GM12878 (cell line): ENCODE measurements around the gene KLHL24. TPM values are rescaled to one million over a fixed set of nuclear protein-coding genes. Genes with fewer than 3 reads are reported as not detected.

Source experiments
- ATAC-seq: fragments of 200-7000 bp; cut with Tn5 transposase; 3 replicates; pipeline ENCODE4 v1.9.1; 2020; ENCODE audit warnings: mild to moderate bottlenecking, moderate library complexity
- BruUV-seq: library from RNA; stranded (reverse); fragments of 400-500 nt; replicated peaks from 2 replicates; lab custom pipeline; 2021; lab: Mats Ljungman, UMichigan
- CTCF ChIA-PET: fragments of 300-600 bp; sonication (Branson Sonifier 250); formaldehyde crosslinking; extraction: SDS; loops from one replicate; lab custom pipeline; 2021; ENCODE audit warnings: inconsistent platforms; lab: Yijun Ruan, JAX
- POLR2A ChIA-PET: fragments of 350-600 bp; formaldehyde crosslinking; extraction: SDS; loops from one replicate; lab custom pipeline; 2021; ENCODE audit warnings: inconsistent platforms; lab: Charles Lee
- RAD21 ChIA-PET: fragments of 300-600 bp; sonication (Branson Sonifier 250); formaldehyde crosslinking; loops from one replicate; lab custom pipeline; 2023; ENCODE audit warnings: antibody characterized with exemption; ENCODE audit not compliant: unreplicated experiment; lab: Charles Lee
- SMC1A ChIA-PET: fragments of 300-600 bp; sonication (Branson Sonifier 250); formaldehyde crosslinking; loops from one replicate; lab custom pipeline; 2023; ENCODE audit not compliant: unreplicated experiment, uncharacterized antibody; lab: Charles Lee
- DNase-seq: peaks from one replicate; pipeline ENCODE4 v3.0.0-alpha.2; 2011; ENCODE audit warnings: low read depth, low spot score
- FAIRE-seq: peaks from 3 replicates; lab custom pipeline; 2011; peaks lifted over from hg19 to GRCh38; lab: Jason Lieb, UNC
- H2AFZ ChIP-seq: 2 replicates; pipeline ENCODE4 v1.6.0; 2011; ENCODE audit warnings: low read depth, low read length, control low read depth; ENCODE audit not compliant: control insufficient read depth
- H3K27ac ChIP-seq: 2 replicates; pipeline ENCODE4 v1.5.1; 2011; ENCODE audit warnings: control low read depth; ENCODE audit not compliant: control insufficient read depth, insufficient read depth
- H3K27me3 ChIP-seq, 2 experiments: replicated peaks in 1 of 2; 2 replicates each; pipeline versions ENCODE4 v1.6.0 to v1.6.1; 2011; ENCODE audit warnings: low read length in 1 of 2; ENCODE audit not compliant: control insufficient read depth in 2 of 2, insufficient read depth in 2 of 2
- H3K36me3 ChIP-seq, 2 experiments: 2 replicates each; pipeline ENCODE4 v1.5.1; 2011; ENCODE audit warnings: low read length in 1 of 2; ENCODE audit not compliant: control insufficient read depth in 2 of 2, insufficient read depth in 2 of 2
- H3K4me1 ChIP-seq: 2 replicates; pipeline ENCODE4 v1.6.1; 2011; ENCODE audit warnings: mild to moderate bottlenecking, low read length, moderate library complexity, mixed read lengths; ENCODE audit not compliant: control insufficient read depth, insufficient read depth
- H3K4me2 ChIP-seq: 2 replicates; pipeline ENCODE4 v1.6.0; 2011; ENCODE audit warnings: control low read depth; ENCODE audit not compliant: control insufficient read depth, insufficient read depth
- H3K4me3 ChIP-seq: fragments of 200-600 bp; sonication (generic); 2 replicates; pipeline ENCODE4 v1.5.1; 2016
- H3K79me2 ChIP-seq: 2 replicates; pipeline ENCODE4 v1.6.0; 2011; ENCODE audit warnings: low read length; ENCODE audit not compliant: control insufficient read depth, insufficient read depth
- H3K9ac ChIP-seq: 2 replicates; pipeline ENCODE4 v1.8.0; 2011; ENCODE audit warnings: low read length, control low read depth, mixed read lengths; ENCODE audit not compliant: control insufficient read depth, insufficient read depth
- H3K9me3 ChIP-seq: replicated peaks from 3 replicates; pipeline ENCODE4 v1.5.1; 2011; ENCODE audit warnings: mild to moderate bottlenecking, low read length; ENCODE audit not compliant: control insufficient read depth, insufficient read depth
- H4K20me1 ChIP-seq: 2 replicates; pipeline ENCODE4 v1.6.0; 2011; ENCODE audit not compliant: control insufficient read depth, insufficient read depth
- BACH1 ChIP-seq: fragments of 450-650 bp; IDR thresholded peaks from 2 replicates; pipeline ENCODE4 v1.6.1; 2017; ENCODE audit warnings: mild to moderate bottlenecking, borderline replicate concordance
- IRF4 ChIP-seq: IDR thresholded peaks from 2 replicates; pipeline ENCODE4 v1.6.1; 2011; ENCODE audit warnings: low read depth, low read length
- MYB ChIP-seq: fragments of 150-350 bp; IDR thresholded peaks from 2 replicates; pipeline ENCODE4 v1.6.1; 2014; ENCODE audit warnings: mild to moderate bottlenecking, low read depth, low read length, borderline replicate concordance
- NR2F1 ChIP-seq: fragments of 450-650 bp; conservative IDR thresholded peaks from 2 replicates; pipeline ENCODE4 v1.6.1; 2017; ENCODE audit warnings: mild to moderate bottlenecking
- PAX8 ChIP-seq: fragments of 450-650 bp; IDR thresholded peaks from 2 replicates; pipeline ENCODE4 v1.6.1; 2017; ENCODE audit warnings: mild to moderate bottlenecking, moderate library complexity
- TBL1XR1 ChIP-seq: IDR thresholded peaks from 2 replicates; pipeline ENCODE4 v1.6.1; 2012; ENCODE audit warnings: low read depth, low read length, improper control_type of control experiment
- ZNF274 ChIP-seq: IDR thresholded peaks from one replicate; pipeline ENCODE4 v1.8.0; 2011; ENCODE audit not compliant: insufficient read length, insufficient read depth
- WGBS: methylation state at CpG from one replicate; pipeline ENCODE4 v1.1.6; 2016; ENCODE audit warnings: low lambda C conversion rate; ENCODE audit not compliant: insufficient replicate concordance, insufficient coverage; ENCODE audit errors: missing lambda C conversion rate; 5-methylcytosine and 5-hydroxymethylcytosine counted together
- in situ Hi-C: fragments of 300-500 bp; cut with MboI; formaldehyde crosslinking; loops from 9 replicates; pipeline ENCODE4 v1.14.3; 2018; ENCODE audit warnings: mixed read lengths
- intact Hi-C: fragments of 100-400 bp; cut with micrococcal nuclease; formaldehyde crosslinking; loops from one replicate; pipeline ENCODE4 v1.14.2; 2022; ENCODE audit not compliant: unreplicated experiment
- polyA plus RNA-seq, 11 experiments: library from polyadenylated mRNA; depleted of rRNA in 4 of 11; unstranded in 6 of 11; stranded (reverse) in 5 of 11; fragments of >200 nt; fragmentation: Nextera tagmentation in 4 of 11; fragmentation: Illumina TruSeq in 1 of 11; extraction: Ambion mirVana in 4 of 11; extraction: Trizol in 1 of 11; gene quantifications; 1 replicate in 1 of 11; 2 replicates in 10 of 11; pipeline versions ENCODE4 v1.2.1 to v1.2.3, GENCODE V29; 2011 to 2016; ENCODE audit warnings: inconsistent platforms in 2 of 11, missing spikeins in 2 of 11, low read depth in 1 of 11
- total RNA-seq, 4 experiments: library from RNA; depleted of rRNA in 3 of 4; stranded (reverse); fragments of >200 nt in 3 of 4; fragmentation: Illumina TruSeq in 1 of 4; extraction: Trizol in 1 of 4; gene quantifications; 2 replicates each; pipeline versions ENCODE4 v1.2.1 to v1.2.3, GENCODE V29; 2013 to 2021
- TF ChIP-seq, protein P1 (sequence below): fragments of 450-650 bp; IDR thresholded peaks from 2 replicates; pipeline ENCODE4 v1.6.1; 2016; ENCODE audit warnings: mild to moderate bottlenecking
- TF ChIP-seq, protein P2 (sequence below): fragments of 450-650 bp; IDR thresholded peaks from 2 replicates; pipeline ENCODE4 v1.6.1; 2014; ENCODE audit warnings: mild to moderate bottlenecking

Gene KLHL24
- total and polyA plus RNA-seq, 10 of the 15 experiments (the other 5 are each of a cell fraction or from before 2014, with no cell fraction given), result 0.91 to 24.3 (median 5.3) TPM

- Histone ChIP-seq H3K27me3 (peaks cover 0 to 5% of the 10 kb centered on the region in 2 experiments; a peak in 1 of 4 replicates), H4K20me1 (no peaks in the 10 kb centered on the region)
- TF ChIP-seq, protein P1, sequence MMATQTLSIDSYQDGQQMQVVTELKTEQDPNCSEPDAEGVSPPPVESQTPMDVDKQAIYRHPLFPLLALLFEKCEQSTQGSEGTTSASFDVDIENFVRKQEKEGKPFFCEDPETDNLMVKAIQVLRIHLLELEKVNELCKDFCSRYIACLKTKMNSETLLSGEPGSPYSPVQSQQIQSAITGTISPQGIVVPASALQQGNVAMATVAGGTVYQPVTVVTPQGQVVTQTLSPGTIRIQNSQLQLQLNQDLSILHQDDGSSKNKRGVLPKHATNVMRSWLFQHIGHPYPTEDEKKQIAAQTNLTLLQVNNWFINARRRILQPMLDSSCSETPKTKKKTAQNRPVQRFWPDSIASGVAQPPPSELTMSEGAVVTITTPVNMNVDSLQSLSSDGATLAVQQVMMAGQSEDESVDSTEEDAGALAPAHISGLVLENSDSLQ, result no peak
- TF ChIP-seq, protein P2, sequence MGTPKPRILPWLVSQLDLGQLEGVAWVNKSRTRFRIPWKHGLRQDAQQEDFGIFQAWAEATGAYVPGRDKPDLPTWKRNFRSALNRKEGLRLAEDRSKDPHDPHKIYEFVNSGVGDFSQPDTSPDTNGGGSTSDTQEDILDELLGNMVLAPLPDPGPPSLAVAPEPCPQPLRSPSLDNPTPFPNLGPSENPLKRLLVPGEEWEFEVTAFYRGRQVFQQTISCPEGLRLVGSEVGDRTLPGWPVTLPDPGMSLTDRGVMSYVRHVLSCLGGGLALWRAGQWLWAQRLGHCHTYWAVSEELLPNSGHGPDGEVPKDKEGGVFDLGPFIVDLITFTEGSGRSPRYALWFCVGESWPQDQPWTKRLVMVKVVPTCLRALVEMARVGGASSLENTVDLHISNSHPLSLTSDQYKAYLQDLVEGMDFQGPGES, result no peak
- no peak for TF ChIP-seq TBL1XR1
- TF ChIP-seq IRF4, result no peak
- TF ChIP-seq PAX8, result no peak
- TF ChIP-seq NR2F1, result no peak
- TF ChIP-seq MYB, result no peak
- TF ChIP-seq BACH1, result no peak
- no peak for TF ChIP-seq ZNF274
- TF ChIP-seq, all 136 proteins: peak for 0
- Histone ChIP-seq H2AFZ (no peak overlapping the region), H3K4me1 (no peaks in the 10 kb centered on the region), H3K4me3 (no peak overlapping the region), H3K36me3 (no peaks in the 10 kb centered on the region), H3K9ac (no peak overlapping the region), H3K9me3 (no peaks in the 10 kb centered on the region), H3K4me2 (no peak overlapping the region), H3K27ac (no peak overlapping the region), H3K79me2 (no peaks in the 10 kb centered on the region)
- SMC1A ChIA-PET, result interaction anchor here (1.2 kb wide), 1 partner anchor 33 kb away, joined by 4 read pairs; no protein-coding TSS in a partner anchor
- no peak for DNase-seq
- no TSS peak for BruUV-seq
- WGBS, result 33% methylated on average over 8 of the region's 8 CpGs
- CTCF ChIA-PET, result interaction anchor here (1.1 to 1.3 kb wide), 2 partner anchors 148 to 157 kb away, joined by 3 read pairs; no protein-coding TSS in a partner anchor
- in situ Hi-C loops (no loop called here), intact Hi-C loops (no loop called here)
- ATAC-seq, result no peak
- RAD21 ChIA-PET, result no interaction called here
- POLR2A ChIA-PET, result interaction anchor here (0.6 kb wide), 1 partner anchor 21 kb away, joined by 3 read pairs; no protein-coding TSS in a partner anchor
- FAIRE-seq, result no peak
These were observed 8.4 kb upstream of the KLHL24 start for GRCh38 chr3:183626877-183627594.
